Erythroblast (primary cell): ENCODE data around the gene PPFIA2.

ENCODE experiments used
- DNase-seq, 2 experiments: peaks; one replicate each; lab custom pipeline; 2025; lab: John Stamatoyannopoulos, UW
- GATA1 ChIP-seq: IDR thresholded peaks from 2 replicates; pipeline ENCODE4 v1.6.1; 2011; ENCODE audit warnings: low read depth, mild to moderate bottlenecking, control low read depth, low read length, moderate library complexity
- POLR2A ChIP-seq: IDR thresholded peaks from 2 replicates; pipeline ENCODE4 v1.6.1; 2011; ENCODE audit warnings: mild to moderate bottlenecking, low read length

The PPFIA2 gene

DNA sequence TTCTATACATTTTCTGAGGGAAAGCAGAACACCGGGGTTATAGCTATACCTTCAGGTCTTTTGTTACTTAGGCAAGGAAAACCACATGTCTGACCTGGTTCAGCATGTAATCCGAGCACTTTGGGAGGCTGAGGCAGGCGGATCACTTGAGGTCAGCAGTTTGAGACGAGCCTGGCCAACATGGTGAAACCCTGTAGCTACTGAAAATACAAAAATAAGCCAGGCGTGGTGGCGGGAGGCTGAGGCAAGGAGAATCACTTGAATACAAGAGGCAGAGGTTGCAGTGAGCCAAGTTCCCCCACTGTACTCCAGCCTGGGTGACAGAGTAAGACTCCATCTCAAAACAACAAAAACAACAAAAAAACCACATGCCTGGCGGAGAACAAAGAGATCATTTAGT is 503.7 kb downstream of the PPFIA2 start:
- TF ChIP-seq GATA1: no peak
- TF ChIP-seq POLR2A: no peak
- DNase-seq: no peak

DNA sequence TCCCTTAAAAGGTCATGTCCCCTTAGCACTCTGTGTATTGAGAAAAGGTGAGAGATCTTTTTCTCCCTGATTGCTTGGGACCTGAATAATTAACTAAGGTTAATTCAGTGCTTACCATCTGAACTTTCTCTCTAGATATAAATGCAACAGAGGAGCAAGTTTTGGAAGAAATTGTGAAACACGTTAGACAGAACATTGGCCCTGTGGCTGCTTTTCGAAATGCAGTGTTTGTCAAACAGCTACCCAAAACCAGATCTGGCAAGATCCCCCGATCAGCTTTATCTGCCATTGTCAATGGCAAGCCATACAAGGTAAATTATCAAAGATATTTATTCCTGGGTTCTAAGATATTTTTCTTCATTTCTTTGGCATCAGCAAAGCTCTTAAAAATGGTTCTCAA is 505.8 kb downstream of the PPFIA2 start:
- TF ChIP-seq GATA1: no peak
- TF ChIP-seq POLR2A: no peak

DNA sequence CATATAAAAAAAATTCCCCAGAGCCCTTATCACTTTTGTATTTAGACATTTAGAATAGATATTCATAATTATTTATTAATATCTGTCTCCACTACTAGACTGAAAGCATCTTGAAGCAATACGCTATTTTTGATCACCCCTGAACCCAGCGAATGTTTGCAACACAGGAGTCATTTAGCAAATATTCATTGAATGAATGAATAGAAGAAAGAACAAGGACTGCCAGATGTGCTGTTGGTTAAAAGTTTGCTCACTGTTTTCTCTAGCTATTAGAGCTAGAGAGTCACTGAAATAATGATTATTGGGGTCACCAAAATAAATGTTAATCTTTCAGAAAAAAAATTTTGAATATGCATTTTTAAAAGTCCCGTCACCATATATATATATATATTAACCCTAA is 506.9 kb downstream of the PPFIA2 start:
- DNase-seq: no peak
- TF ChIP-seq POLR2A: no peak
- no peak for TF ChIP-seq GATA1

More for the DNA sequence above, 505.8 kb downstream of the PPFIA2 start:
- no peak for DNase-seq

DNA sequence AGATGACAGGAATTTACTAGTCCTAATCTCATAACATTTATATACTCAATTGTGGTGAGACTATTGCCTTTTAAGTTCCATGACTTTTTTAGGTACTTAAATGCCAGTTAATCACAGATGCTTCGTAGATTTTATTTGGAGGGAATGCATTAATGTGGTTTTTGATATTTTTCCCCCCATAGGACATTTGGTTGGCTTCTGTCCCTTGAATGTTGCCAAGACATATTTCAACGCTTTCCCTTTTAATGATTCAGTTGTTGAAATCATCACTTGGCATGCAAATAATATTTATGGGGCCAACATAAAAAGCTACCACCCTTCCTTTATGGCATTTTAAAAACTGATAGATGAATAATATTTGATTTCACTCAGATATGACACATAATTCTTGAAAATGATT is 509.2 kb downstream of the PPFIA2 start:
- TF ChIP-seq POLR2A (no peak), GATA1 (no peak)
- DNase-seq: no peak

DNA sequence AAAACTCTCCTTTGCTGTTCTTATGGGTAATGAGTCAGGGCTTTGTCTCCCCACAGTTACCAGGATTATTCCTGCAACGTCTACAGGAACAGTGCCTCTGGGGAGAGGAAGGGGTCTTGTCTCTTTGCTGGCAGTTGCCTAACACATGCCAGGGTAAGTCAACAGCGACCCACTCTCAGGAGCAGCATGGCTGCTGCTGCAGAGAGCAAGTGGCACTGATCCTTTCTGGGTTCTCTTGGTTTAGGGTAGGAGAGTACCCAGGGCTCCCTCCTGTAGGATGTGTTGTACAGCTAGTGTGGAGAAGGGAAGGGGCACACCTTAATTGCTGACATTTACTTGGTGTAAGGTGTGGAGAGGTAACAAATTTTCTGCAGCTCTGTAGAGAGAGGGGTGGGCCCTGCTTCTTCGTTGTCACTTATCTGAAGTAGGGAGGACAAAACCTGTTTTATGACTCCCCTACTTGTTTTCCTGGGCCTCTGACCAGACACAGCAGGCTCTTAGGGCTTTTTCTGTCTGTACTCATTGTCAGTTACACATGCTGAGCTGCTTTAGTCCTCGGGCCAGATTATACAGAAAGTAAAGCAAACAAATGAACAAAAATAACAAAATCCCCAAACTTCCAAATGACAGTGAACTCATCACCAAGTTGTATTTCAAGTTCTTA is 513.1 kb downstream of the PPFIA2 start:
- no peak for DNase-seq
- TF ChIP-seq GATA1 (no peak), POLR2A (no peak)

DNA sequence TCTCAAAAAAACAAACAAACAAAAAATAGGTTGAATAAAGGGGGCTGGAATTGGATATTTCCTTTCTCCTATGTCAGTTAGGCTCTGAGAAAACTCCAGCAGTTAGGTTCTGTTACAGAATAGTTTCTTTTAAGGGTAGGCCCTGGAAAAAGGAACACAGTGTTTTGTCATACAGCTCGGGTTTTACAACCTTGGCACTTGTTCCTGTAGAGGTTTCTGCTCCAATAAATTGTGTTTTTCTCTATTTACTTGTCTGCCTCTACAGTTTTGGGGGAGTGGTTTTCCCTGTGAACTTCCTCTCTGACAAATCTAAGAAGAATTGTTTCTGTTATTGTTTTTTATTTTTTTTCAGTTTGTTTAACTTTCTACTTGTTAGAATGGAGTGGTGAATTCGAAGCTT is 513.7 kb downstream of the PPFIA2 start:
- no peak for TF ChIP-seq POLR2A
- TF ChIP-seq GATA1: no peak
- DNase-seq: no peak

DNA sequence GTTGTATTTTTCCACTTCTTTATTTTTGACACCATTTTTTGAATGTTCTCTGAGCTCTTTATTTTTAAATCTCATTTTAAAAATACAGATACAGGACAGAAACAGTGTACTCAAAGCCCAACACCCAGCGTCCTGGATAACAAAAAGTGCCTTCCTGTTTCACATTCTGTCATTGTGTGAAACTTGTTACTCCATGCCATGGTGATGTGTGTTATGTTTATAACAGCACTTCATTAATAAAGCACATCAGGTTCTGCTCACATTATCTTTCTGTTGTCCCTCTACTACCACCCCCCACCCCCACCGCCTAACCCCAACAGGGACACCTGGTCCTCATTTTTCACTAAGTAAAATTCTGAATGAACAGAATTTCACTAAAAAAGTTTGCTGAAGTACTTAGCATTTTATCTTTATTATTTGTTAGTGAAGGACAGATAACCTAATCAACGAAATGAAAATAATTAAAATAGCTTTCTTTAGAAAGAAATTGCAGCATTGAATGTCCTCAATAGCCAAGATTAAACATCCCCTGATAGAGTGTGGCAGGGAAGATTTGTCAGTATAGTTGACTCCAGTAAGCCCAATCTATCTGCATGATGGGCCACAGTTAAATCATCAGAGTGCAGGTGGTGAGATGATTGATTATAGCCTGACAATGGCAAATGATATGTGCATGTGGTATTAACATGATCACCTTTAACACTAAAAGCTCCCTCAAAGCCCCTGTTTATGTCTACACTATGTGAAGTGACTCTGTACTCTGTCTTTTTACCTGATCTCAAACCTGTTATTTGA is 527.4 kb downstream of the PPFIA2 start:
- no peak for DNase-seq
- TF ChIP-seq GATA1 (no peak), POLR2A (no peak)

DNA sequence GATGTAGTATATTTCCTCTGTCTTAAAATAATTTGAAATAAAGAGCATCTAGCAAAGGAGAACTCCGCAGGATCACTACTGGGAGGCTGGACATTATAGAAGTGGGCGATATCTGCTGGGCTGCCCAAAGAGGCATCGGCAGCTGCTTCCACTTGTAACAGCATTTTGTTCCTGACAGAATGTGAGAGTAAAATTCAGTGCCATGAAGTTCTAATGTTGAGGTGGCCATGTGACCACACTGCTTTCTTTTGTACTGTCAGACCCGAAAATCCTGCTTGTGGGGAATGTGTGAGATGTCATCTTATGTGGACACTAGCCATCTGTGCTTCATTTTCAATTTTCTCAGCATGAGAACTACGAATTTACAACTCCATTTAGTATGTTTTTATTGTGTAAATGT is 529.4 kb downstream of the PPFIA2 start:
- no peak for DNase-seq

DNA sequence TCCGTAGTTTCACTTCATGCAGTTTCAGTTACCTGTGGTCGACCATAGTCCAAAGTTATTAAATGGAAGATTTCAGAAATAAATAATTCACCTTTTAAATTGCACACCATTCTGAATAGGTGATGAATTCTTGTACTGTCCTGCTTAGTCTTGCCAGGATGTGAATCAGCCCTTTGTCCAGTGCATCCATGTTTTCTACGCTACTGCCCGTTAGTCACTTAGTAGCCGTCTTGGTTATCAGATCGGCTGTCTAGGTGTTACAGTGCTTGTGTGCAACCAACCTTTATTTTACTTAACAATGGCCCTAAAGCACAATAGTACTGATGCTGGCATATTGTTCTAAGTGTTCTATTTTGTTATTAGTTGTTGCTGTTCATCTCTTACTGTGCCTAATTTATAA is 534.5 kb downstream of the PPFIA2 start:
- no peak for DNase-seq
- TF ChIP-seq POLR2A (no peak), GATA1 (no peak)

More for the DNA sequence above, 529.4 kb downstream of the PPFIA2 start:
- TF ChIP-seq GATA1 (no peak), POLR2A (no peak)

DNA sequence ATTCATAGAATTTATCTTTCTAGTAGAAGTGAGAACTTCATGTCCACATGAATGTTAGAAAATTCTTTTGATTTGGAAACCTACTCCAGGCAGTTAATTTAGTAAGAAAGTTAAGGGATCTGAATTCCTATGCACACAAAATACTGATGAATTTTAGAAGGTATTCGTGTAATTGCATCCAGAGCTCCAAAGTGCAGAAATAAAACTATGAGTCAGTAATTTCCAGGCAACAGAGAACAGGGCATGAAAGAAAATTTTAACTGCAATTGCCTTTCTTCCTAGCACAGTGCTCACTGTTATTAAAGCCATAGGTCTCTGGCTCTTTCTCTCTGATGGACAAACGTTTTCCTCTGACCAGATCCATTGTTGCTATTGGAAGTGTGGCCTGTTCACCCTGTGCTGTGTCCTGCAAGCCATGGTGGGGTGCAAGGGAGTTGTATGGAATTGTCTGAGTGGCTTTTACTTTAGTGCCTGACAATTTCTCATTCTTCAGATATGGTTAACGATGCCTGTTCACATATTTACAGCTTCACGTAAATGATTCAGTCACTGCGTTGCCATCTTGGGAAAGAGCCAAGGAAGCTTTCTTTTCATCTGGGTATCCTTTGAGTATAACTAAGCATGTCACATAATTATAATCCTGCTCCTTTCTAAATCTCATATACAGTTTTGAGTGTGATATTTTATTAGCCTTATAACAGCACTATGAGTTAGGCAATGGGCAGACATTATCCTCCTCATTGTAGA is 536.1 kb downstream of the PPFIA2 start:
- no peak for DNase-seq
- TF ChIP-seq GATA1 (no peak), POLR2A (no peak)

DNA sequence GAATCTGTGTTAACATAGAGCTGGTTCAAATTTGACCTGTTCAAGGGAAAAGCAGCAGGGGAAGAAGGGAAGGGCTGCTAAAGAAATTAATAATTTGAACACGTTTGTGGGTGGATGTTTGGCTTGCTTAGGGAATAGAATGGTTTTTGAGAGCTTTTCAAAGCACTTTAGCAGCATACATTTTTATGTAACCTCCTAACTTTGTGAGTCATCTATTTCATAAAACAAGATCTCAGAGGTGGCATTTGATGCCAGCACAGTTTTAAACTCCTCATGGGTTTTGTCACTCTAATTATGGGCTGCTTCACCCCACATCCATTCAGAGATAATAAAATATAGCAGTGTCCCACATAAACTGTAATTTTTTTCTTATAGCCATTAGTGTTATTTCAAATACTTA is 537.5 kb downstream of the PPFIA2 start:
- no peak for DNase-seq
- TF ChIP-seq GATA1 (no peak), POLR2A (no peak)

DNA sequence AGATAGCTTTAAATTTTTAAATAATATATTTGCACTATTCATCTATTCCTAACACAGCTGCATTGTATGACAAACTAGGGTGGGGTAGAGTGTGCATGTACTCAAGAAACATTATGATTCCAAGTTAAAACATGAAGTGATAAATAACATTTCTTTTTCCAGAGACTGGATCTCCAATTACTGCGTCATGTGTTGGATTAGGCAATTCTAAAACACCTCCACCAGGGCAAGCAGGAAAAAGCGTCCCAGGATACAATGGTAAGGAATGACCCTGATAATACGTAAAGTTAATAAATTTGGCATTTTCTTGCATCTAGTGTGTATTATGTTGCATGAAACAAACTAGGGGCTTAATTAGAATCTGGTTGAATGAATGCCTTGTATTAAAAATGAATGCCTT is 542.4 kb downstream of the PPFIA2 start:
- TF ChIP-seq POLR2A: no peak
- TF ChIP-seq GATA1: no peak
- no peak for DNase-seq

DNA sequence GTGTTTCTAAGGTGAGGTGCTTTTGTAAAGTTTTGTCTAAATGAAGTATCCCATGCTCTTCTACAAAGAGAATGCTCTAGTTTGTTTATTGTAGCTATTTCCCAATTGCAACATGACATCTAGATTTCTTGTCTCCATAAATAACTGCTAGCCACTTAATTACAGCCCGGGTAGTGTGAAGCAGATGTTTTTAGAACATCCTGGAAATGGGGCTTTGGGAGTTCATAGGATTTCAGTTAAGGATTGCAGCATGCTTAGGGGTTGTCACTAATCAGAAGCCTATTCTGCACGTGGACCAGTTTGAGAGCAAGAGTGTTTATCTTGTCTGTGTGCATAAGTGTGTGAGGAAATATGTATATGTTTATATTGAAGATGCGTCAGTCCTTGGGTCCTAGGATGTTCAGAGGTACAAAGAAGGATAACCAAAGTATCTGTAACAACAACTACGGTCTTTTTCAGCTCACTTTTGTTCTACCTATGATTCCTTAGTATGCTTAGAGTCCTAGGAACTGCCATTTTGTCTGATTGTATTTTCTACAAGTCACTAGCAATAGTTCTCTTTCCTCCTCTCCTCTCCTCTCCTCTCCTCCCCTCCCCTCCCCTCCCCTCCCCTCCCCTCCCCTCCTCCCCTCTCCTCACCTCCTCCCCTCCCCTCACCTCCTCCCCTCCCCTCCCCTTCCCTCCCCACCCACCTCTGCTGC is 546.0 kb downstream of the PPFIA2 start:
- no peak for DNase-seq
- TF ChIP-seq POLR2A: no peak
- TF ChIP-seq GATA1: no peak
